GM23248 (cell line): ENCODE data around the gene AACS.

Experiments used
- EZH2 ChIP-seq: fragments of 200-600 bp; sonication (generic); IDR thresholded peaks from 2 replicates; pipeline ENCODE4 v1.6.1; 2018; ENCODE audit warnings: antibody characterized with exemption, mild to moderate bottlenecking; ENCODE audit not compliant: insufficient read depth, poor library complexity, severe bottlenecking
- EZH2phosphoT487 ChIP-seq: fragments of 200-600 bp; sonication (generic); IDR thresholded peaks from 2 replicates; pipeline ENCODE4 v1.6.1; 2018; ENCODE audit warnings: antibody characterized with exemption, moderate library complexity, mild to moderate bottlenecking, low read depth; ENCODE audit not compliant: insufficient read depth

DNA sequence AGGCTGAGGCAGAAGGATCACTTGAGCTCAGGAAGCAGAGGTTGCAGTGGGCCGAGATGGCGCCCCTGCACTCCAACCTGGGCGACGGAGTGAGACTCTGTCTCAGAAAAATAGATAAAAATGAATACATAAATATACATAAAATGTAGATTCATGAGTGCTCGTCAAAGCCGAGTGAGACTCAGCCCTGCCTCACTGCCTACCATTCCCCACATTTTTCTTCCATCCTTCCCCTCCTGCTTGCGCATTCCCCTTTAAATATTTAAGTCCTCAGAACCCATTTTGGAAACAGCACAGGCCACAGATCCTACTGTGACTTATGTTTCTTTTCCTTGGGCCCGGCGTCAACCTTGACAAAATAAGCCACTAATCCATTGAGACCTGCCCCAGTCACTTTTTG is 31.9 kb upstream of the AACS start:
- TF ChIP-seq EZH2phosphoT487 (no peak), EZH2 (no peak)
